GM12873 (cell line): Measurements from ENCODE around the gene VWA8.

ENCODE experiments used
- TF ChIP-seq, protein P1 (sequence below): IDR thresholded peaks from 2 replicates; pipeline ENCODE4 v1.5.1; 2012; ENCODE audit warnings: low read depth, mild to moderate bottlenecking, moderate library complexity, low read length, control low read depth; ENCODE audit not compliant: insufficient read depth; ENCODE audit errors: missing control alignments

Gene VWA8

DNA sequence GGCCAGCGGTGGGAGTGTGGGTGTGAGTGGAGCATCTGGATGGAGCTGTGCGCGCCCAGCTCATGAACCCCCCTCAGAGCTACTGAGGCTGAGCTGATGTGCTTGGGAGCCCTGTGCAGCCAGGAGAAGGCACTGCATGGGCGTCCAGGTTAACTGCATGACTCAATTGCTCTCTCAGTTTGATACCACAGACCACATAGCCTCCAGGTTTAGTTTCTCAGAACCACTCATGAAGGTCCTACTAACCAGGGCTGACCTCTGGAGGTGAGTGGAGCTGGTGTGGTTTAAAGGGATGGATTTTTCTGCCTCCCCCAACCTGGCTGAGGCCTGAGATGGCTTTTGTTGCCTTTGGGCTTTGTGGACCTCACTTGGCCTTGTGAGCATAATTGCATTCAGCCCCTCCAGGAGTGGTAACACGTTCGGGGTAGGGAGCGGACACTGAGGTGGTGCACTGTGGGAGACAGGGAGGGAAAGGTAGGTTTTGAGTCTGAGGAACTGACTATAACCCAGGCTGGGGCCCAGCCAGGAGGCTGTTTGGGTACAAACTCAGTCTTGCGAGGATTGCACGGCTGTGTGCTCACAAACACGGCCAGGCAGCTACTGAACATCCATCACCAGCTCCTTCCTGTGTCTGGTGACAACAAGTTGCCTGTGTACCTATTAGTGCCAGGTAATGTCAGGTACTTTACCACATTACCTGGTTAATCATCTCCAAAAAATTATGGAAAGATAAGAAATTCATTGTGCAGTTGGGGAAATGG is 406.1 kb downstream of the VWA8 start:
- TF ChIP-seq, protein P1, sequence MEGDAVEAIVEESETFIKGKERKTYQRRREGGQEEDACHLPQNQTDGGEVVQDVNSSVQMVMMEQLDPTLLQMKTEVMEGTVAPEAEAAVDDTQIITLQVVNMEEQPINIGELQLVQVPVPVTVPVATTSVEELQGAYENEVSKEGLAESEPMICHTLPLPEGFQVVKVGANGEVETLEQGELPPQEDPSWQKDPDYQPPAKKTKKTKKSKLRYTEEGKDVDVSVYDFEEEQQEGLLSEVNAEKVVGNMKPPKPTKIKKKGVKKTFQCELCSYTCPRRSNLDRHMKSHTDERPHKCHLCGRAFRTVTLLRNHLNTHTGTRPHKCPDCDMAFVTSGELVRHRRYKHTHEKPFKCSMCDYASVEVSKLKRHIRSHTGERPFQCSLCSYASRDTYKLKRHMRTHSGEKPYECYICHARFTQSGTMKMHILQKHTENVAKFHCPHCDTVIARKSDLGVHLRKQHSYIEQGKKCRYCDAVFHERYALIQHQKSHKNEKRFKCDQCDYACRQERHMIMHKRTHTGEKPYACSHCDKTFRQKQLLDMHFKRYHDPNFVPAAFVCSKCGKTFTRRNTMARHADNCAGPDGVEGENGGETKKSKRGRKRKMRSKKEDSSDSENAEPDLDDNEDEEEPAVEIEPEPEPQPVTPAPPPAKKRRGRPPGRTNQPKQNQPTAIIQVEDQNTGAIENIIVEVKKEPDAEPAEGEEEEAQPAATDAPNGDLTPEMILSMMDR = peak; percentile 40

DNA sequence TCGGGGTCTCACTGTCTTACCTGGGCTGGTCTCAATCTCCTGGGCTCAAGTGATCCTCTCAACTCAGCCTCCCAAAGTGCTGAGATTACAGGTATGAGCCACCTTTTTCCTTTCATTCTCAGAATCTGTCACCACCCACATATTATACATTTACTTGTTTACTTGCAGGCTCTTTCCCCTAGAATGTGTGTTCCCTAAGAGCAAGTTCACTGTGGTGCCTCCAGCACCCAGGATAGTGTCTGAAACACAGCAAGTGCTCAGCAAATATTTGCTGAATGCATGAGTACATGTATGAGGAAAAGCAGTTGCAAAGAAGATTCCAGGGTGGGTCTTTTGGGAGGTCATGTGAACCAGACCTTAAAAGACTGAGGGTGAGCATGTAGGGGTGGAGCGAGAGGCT is 406.7 kb downstream of the VWA8 start:
- TF ChIP-seq, protein P1 = no peak

DNA sequence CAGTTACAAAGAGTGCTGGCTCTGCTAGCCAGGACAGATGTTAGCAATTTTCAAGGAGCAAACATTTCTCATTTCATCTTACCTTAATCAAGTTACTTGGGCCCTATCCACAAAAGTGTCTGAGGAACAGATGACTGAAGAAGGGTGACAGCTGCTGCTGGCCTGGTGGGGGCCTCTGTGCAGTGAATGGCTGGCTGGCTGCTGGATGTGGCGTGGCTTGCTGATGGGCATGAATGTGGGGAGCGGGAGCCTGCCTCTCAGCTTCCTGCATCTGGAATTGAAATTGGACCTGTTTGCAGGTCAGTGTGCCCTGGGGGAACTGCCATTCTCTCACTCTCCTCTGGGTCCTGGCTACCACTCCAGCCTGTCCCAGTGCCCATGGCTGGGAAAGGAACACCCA is 408.9 kb downstream of the VWA8 start:
- TF ChIP-seq, protein P1 = no peak

DNA sequence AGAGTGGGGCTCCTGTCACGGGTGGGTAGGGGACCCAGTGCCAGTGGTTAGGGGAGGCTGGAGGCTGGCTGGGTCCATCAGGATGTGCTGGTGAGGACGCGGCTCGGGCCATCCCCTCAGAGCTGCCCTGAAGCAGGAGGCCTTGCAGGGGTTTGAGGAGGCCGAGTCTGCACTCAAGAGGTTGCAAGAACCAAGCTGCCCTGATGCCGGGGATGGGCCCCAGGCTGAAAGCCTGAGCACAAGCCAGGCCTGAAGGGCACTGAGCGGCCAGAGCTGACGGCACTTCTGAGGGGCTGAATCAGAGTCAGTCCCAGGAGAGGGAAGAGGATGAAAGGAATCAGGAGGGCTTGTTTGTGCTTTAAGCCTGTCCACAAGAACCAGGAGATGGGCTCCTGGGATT is 410.6 kb downstream of the VWA8 start:
- TF ChIP-seq, protein P1 = no peak

DNA sequence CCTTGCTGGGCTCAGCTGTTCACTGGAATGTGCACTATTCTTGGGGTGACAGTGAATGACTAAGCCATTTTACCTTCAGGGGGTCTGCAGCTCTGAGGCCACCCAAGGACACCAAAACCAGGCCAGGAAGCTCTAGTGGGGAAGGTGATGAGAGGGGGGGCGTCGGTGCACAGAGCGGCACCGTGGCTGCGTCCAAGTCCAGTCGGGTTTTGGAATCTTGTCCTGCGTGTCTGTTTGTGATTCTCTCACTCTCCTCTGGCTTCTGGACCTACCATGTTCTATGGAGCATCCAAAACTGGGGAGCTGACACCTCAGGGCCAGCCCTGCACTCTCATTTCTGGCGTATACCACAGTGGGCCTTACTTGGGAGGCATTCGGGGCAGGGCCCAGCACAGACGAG is 411.4 kb downstream of the VWA8 start:
- TF ChIP-seq, protein P1 = no peak

DNA sequence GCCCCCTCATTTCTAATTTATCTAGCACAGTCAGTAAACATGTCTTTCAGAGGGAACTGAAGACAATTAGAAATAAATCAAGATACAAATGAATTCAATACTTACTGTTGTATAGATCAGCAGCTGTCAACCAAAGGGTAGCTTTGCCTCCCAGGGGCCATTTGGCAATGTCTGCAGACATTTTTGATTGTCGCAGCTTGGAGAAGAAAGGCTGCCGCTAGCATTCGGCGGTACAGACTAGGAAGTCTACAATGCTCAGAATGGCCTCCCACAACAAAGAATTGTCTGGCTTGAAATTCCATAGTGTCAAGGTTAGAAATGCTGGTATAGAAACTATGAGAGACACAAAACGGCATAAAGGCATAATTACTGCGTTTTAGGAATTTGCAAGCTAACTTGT is 412.0 kb downstream of the VWA8 start:
- TF ChIP-seq, protein P1 = no peak

DNA sequence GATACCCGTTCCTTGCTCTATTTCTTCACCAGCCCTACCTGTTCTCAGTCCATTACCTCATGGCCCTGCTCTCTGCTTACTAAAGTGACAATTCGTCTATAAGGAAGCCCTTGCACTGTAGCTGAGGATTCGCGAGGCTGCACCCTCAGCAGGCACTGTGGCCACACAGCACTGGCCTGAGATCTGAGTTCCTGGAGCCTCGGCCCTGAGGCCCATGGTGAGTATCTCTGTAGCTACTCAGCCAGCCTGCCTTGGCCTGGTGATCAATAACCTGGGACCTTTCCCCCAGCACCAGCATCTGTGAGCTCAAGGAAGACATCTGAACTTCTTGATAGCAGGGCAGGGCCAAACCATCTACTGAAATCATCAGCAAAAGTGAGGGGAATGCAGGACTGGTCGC is 412.9 kb downstream of the VWA8 start:
- TF ChIP-seq, protein P1 = no peak
